Subcutaneous adipose tissue (tissue), 4 donors: Measurements from ENCODE around the gene SOX9. TPM values are rescaled to one million over a fixed set of nuclear protein-coding genes. Genes with fewer than 3 reads are reported as not detected.

Source experiments
- CTCF ChIP-seq: fragments of 450-650 bp; IDR thresholded peaks from one replicate; pipeline ENCODE4 v1.5.1; 2016; ENCODE audit warnings: low read depth, mild to moderate bottlenecking, control low read depth, antibody characterized with exemption, moderate library complexity
- total RNA-seq, 4 donors: library from RNA; depleted of rRNA; stranded (reverse); fragments of >200 nt; gene quantifications; one replicate each; pipeline ENCODE4 v1.1.0, GENCODE V29; 2016

Gene SOX9
- total RNA-seq, 4 donors from 2014 or later, result 2.4 to 5.1 (median 3.3) TPM

- TF ChIP-seq CTCF, result no peak
These were observed 14.0 kb downstream of the SOX9 start for GRCh38 chr17:72134608-72135394.

GRCh38 chr17:72135546-72136325 is 14.9 kb downstream of the SOX9 start:
- no peak for TF ChIP-seq CTCF

- TF ChIP-seq CTCF, result no peak
These were observed 15.9 kb downstream of the SOX9 start for GRCh38 chr17:72136692-72137091.

GRCh38 chr17:72137161-72137560 is 16.3 kb downstream of the SOX9 start:
- TF ChIP-seq CTCF, result no peak

- no peak for TF ChIP-seq CTCF
These were observed 18.4 kb downstream of the SOX9 start for GRCh38 chr17:72139212-72139611.

- TF ChIP-seq CTCF, result no peak
These were observed 20.5 kb downstream of the SOX9 start for GRCh38 chr17:72141336-72141735.

GRCh38 chr17:72142614-72143013 is 21.8 kb downstream of the SOX9 start:
- no peak for TF ChIP-seq CTCF
